NT2/D1 (cell line): Measurements from ENCODE around the gene SHFL.
A peak's percentile ranks its signal among the peaks of the same experiment; 100 is the strongest.

Experiments used
- DNase-seq: peaks from one replicate; pipeline ENCODE4 v3.0.0-alpha.2; 2011; ENCODE audit warnings: low read depth, low spot score
- H3K27me3 ChIP-seq: 2 replicates; pipeline ENCODE4 v1.6.0; 2011; ENCODE audit warnings: mild to moderate bottlenecking; ENCODE audit not compliant: insufficient read length, insufficient read depth
- H3K36me3 ChIP-seq: 2 replicates; pipeline ENCODE4 v1.6.1; 2011; ENCODE audit warnings: mild to moderate bottlenecking, low read length, mixed read lengths; ENCODE audit not compliant: insufficient read depth, insufficient read length
- H3K4me1 ChIP-seq: 2 replicates; pipeline ENCODE4 v1.5.1; 2011; ENCODE audit not compliant: insufficient read depth, insufficient read length
- H3K4me3 ChIP-seq: 2 replicates; pipeline ENCODE4 v1.5.1; 2011; ENCODE audit warnings: low read depth; ENCODE audit not compliant: insufficient read length
- H3K9ac ChIP-seq: 2 replicates; pipeline ENCODE4 v1.6.0; 2011; ENCODE audit warnings: low read depth; ENCODE audit not compliant: insufficient read length
- H3K9me3 ChIP-seq: 2 replicates; pipeline ENCODE4 v1.5.1; 2011; ENCODE audit warnings: mild to moderate bottlenecking, low read length; ENCODE audit not compliant: insufficient read depth
- SUZ12 ChIP-seq: IDR thresholded peaks from 2 replicates; pipeline ENCODE4 v1.6.1; 2011; ENCODE audit not compliant: insufficient read length, insufficient read depth; ENCODE audit errors: extremely low read depth
- YY1 ChIP-seq: IDR thresholded peaks from 2 replicates; pipeline ENCODE4 v1.6.1; 2011; ENCODE audit not compliant: insufficient read length, insufficient read depth
- ZNF274 ChIP-seq: IDR thresholded peaks from 2 replicates; pipeline ENCODE4 v1.6.1; 2011; ENCODE audit warnings: mild to moderate bottlenecking, low read depth, low read length

The SHFL gene

DNA sequence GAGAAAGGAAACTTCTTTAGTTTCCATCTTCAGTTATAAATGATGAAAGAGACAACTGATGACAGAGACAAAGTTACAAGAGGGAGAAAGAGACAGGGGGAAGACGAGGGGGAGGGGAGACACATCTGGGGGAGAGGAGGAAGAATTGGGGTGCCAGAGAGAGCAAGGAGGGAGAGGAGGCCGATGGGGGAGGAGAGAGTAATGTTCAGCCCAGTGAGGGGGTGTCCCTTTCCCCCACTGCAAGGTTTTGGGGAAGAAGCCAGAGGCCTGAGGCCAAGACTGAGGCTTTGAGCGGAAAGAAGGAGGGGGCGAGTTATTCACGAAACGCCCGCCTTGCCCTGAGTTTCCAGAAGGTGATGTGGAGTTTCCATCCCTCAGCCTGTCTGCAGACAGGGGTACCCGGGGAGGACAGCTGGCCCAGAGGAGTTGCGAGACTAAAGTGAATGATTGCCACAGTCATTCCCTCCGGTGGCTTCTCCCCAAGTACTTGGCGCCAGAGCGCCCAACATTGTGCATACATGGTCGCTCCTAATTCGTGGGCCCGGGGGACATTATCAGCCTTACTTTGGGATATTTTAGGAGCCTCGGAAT is 19.5 kb downstream of the SHFL start:
- H3K36me3 ChIP-seq, result peaks cover 40% of the 10 kb centered on the region
- no peaks in the 10 kb centered on the region for H3K27me3 ChIP-seq
- no peak overlapping the region for H3K4me3 ChIP-seq
- H3K9me3 ChIP-seq, result no peaks in the 10 kb centered on the region
- H3K9ac ChIP-seq, result peak overlapping the region; percentile 65
- TF ChIP-seq ZNF274 (no peak), SUZ12 (no peak), YY1 (no peak)
- no peak for DNase-seq
- H3K4me1 ChIP-seq, result peaks cover 15% of the 10 kb centered on the region

DNA sequence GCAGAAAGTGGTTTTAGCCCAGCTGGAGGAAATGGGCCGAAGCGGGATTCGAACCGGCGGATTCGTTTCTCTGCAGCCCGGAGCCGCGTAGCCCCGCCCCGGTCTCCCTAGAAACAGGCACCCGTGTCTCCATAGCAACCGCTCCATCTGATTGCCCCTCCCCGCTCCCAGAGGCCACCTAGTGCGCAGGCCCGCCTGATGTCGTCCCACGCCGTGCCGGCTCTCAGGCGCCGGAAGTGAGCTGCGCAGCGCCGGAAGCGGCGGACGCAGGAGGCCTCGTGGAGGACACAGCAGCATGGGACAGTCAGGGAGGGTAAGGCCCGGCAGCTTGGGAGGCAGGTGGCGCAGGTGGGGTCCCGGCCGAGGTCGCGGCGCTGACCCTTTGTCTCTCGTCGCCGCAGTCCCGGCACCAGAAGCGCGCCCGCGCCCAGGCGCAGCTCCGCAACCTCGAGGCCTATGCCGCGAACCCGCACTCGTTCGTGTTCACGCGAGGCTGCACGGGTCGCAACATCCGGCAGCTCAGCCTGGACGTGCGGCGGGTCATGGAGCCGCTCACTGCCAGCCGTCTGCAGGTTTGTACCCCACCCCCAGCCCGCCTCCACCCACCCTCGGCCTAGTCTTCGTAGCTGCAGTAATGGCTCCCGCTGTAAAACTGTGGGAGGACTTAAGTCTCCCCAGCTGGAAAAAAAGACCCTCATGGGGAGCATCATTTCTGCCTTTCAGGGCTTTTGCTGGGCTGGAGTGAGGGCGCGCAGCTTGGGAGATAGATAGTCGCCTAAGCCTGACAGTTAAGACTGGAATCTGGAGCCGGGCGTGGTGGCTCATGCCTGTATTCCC is 20.2 kb downstream of the SHFL start, which contains the start of gene PPAN:
Gene PPAN (plus strand): TSS at position 263 of the 837 bp plus-strand sequence. CDS start 33 bp downstream, at position 296.
- H3K27me3 ChIP-seq, result no peaks in the 10 kb centered on the region
- H3K4me1 ChIP-seq, result peaks cover 18% of the 10 kb centered on the region
- DNase-seq, result peak; percentile 97
- no peak for TF ChIP-seq YY1
- no peak for TF ChIP-seq SUZ12
- no peak for TF ChIP-seq ZNF274
- peaks cover 48% of the 10 kb centered on the region for H3K36me3 ChIP-seq
- H3K4me3 ChIP-seq, result peak within 1 kb of the TSS; percentile 100
- H3K9me3 ChIP-seq, result no peaks in the 10 kb centered on the region
- H3K9ac ChIP-seq, result peak within 1 kb of the TSS; percentile 100

- TF ChIP-seq YY1 (no peak), SUZ12 (no peak), ZNF274 (no peak)
- DNase-seq, result no peak
- Histone ChIP-seq H3K4me1 (peaks cover 19% of the 10 kb centered on the region), H3K36me3 (peaks cover 56% of the 10 kb centered on the region), H3K4me3 (peak overlapping the region; percentile 100), H3K27me3 (no peaks in the 10 kb centered on the region), H3K9ac (peak overlapping the region; percentile 100), H3K9me3 (no peaks in the 10 kb centered on the region)
Observed at GRCh38 chr19:10107254-10107653, 21.1 kb downstream of the SHFL start.

DNA sequence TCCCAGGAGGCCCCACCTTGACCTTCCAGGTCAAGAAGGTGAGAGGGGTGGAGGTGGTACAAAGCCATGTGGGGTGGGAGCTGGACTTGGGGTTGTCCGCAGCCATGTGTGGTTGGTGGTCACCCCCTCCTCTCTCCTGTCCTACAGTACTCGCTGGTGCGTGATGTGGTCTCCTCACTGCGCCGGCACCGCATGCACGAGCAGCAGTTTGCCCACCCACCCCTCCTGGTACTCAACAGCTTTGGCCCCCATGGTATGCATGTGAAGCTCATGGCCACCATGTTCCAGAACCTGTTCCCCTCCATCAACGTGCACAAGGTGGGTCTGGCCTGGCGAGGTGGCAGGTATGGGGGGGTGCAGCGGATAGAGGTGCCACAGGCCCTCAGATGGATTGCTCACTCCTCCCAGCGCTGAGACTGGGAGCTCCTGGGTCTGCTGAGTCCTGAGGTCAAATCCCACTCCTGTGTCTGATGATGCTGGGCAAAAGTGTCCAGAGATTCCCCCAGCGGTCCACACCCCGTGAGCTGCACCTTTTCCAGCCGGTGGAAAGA is 21.8 kb downstream of the SHFL start:
- Histone ChIP-seq H3K9me3 (no peaks in the 10 kb centered on the region), H3K27me3 (no peaks in the 10 kb centered on the region), H3K4me3 (peak overlapping the region; percentile 6), H3K4me1 (peaks cover 21% of the 10 kb centered on the region), H3K36me3 (peaks cover 58% of the 10 kb centered on the region), H3K9ac (peak overlapping the region; percentile 100)
- no peak for DNase-seq
- TF ChIP-seq SUZ12 (no peak), ZNF274 (no peak), YY1 (no peak)

DNA sequence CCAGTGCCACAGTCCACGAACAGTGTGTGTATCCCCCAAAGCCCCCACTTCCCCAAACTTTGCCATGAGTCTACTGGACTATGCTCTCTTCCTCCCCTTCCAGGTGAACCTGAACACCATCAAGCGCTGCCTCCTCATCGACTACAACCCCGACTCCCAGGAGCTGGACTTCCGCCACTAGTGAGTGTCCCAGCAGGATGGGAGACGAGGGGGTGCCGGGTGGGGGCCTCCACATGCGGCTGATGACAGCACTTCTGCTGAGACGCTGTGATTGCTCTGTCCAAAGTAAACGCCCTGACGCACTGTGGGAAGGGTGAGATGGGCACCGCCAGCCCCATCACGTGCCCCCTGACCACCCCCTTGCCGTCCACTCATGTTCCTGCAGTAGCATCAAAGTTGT is 23.4 kb downstream of the SHFL start:
- Histone ChIP-seq H3K9me3 (no peaks in the 10 kb centered on the region), H3K27me3 (no peaks in the 10 kb centered on the region), H3K36me3 (peaks cover 70% of the 10 kb centered on the region), H3K4me3 (no peak overlapping the region), H3K9ac (peak overlapping the region; percentile 59), H3K4me1 (peaks cover 26% of the 10 kb centered on the region)
- TF ChIP-seq YY1, result no peak
- no peak for TF ChIP-seq SUZ12
- no peak for TF ChIP-seq ZNF274
- DNase-seq, result no peak

DNA sequence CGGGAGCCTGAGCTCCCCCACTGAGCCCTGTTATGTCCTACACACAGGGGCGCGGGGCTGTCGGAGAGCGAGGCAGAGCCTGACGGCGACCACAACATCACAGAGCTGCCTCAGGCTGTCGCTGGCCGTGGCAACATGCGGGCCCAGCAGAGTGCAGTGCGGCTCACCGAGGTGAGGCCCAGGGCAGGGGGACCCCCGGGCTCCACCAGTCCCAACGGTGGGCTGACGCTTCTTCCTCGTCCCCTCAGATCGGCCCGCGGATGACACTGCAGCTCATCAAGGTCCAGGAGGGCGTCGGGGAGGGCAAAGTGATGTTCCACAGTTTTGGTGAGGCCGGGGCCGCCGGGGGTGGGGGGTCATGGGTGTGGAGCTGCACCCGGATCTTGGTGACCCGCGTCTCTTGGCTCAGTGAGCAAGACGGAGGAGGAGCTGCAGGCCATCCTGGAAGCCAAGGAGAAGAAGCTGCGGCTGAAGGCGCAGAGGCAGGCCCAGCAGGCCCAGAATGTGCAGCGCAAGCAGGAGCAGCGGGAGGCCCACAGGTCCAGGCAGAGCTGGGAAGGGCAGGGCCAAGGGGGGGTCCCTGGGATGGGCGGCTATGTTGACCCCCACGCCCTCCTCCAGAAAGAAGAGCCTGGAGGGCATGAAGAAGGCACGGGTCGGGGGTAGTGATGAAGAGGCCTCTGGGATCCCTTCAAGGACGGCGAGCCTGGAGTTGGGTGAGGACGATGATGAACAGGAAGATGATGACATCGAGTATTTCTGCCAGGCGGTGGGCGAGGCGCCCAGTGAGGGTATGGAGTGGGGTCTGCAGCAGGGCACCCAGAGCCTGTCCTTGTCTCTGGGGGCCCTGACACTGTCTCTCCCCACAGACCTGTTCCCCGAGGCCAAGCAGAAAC is 24.2 kb downstream of the SHFL start:
- Histone ChIP-seq H3K4me1 (peaks cover 30% of the 10 kb centered on the region), H3K36me3 (peaks cover 78% of the 10 kb centered on the region), H3K9me3 (no peaks in the 10 kb centered on the region), H3K9ac (peak overlapping the region; percentile 59), H3K4me3 (no peak overlapping the region), H3K27me3 (no peaks in the 10 kb centered on the region)
- no peak for DNase-seq
- TF ChIP-seq YY1, result no peak
- no peak for TF ChIP-seq ZNF274
- no peak for TF ChIP-seq SUZ12
